Measurements from ENCODE around the gene S100Z.

DNA sequence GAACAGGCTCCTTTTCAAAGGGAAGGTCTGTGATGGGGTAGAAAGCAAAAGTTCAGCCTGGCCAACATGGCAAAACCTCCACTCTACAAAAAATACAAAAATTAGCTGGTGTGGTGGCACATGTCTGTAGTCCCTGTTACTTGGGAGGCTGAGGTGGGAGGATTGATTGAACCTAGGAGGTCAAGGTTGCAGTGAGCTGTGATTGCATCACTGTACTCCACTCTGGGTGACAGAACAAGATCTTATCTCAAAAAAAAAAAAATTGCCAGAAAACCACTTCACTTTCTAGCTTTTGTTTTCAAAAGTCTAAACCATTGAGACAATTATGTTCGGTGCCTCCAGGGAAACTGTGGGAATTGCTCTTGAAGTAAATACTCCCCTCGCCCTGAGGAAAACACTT, 43.5 kb downstream of the S100Z start:
- TF ChIP-seq EP300 (IDR thresholded peaks at IDR 0.05) (no peak), POLR2AphosphoS5 (IDR thresholded peaks at IDR 0.05) (no peak), CTCF (IDR thresholded peaks at IDR 0.05) (no peak)
